GM12878 (cell line): ENCODE data around the gene SPTBN1. TPM values are rescaled to one million over a fixed set of nuclear protein-coding genes. Genes with fewer than 3 reads are reported as not detected.

Experiments used
- CEBPB ChIP-seq, 2 experiments: fragments of 150-350 bp in 1 of 2; IDR thresholded peaks; 2 replicates each; pipeline ENCODE4 v1.6.1; 2012 to 2014; ENCODE audit warnings: low read depth in 2 of 2, low read length in 2 of 2, borderline replicate concordance in 1 of 2, inconsistent platforms in 1 of 2
- E2F4 ChIP-seq: IDR thresholded peaks from 2 replicates; pipeline ENCODE4 v1.6.1; 2012; ENCODE audit warnings: low read depth, low read length, improper control_type of control experiment
- EGR1 ChIP-seq, 2 experiments: IDR thresholded peaks; 1 replicate in 1 of 2; 2 replicates in 1 of 2; pipeline ENCODE4 v1.6.1; 2011 to 2012; ENCODE audit warnings: low read depth in 2 of 2, low read length in 2 of 2, borderline replicate concordance in 1 of 2, mild to moderate bottlenecking in 1 of 2, moderate library complexity in 1 of 2
- ELK1 ChIP-seq: IDR thresholded peaks from 2 replicates; pipeline ENCODE4 v1.6.1; 2012; ENCODE audit warnings: low read depth, low read length, improper control_type of control experiment
- ETV6 ChIP-seq, 2 experiments: fragments of 450-650 bp in 1 of 2; IDR thresholded peaks in 1 of 2; conservative IDR thresholded peaks in 1 of 2; 2 replicates each; pipeline ENCODE4 v1.6.1; 2014; ENCODE audit warnings: antibody characterized with exemption in 1 of 2, borderline replicate concordance in 1 of 2, low read depth in 1 of 2, mild to moderate bottlenecking in 1 of 2, moderate library complexity in 1 of 2
- FOXK2 ChIP-seq: fragments of 450-650 bp; IDR thresholded peaks from 2 replicates; pipeline ENCODE4 v1.6.1; 2017; ENCODE audit warnings: mild to moderate bottlenecking, moderate library complexity
- MEF2B ChIP-seq: fragments of 450-650 bp; IDR thresholded peaks from 2 replicates; pipeline ENCODE4 v1.6.1; 2018; ENCODE audit warnings: mild to moderate bottlenecking, moderate library complexity; ENCODE audit not compliant: partially characterized antibody, poor library complexity, severe bottlenecking
- MTA2 ChIP-seq: fragments of 450-650 bp; IDR thresholded peaks from 2 replicates; pipeline ENCODE4 v1.6.1; 2016; ENCODE audit warnings: low read depth, mild to moderate bottlenecking, moderate library complexity
- MYB ChIP-seq: fragments of 150-350 bp; IDR thresholded peaks from 2 replicates; pipeline ENCODE4 v1.6.1; 2014; ENCODE audit warnings: mild to moderate bottlenecking, low read depth, low read length, borderline replicate concordance
- NR2F1 ChIP-seq: fragments of 450-650 bp; conservative IDR thresholded peaks from 2 replicates; pipeline ENCODE4 v1.6.1; 2017; ENCODE audit warnings: mild to moderate bottlenecking
- RB1 ChIP-seq: fragments of 450-650 bp; formaldehyde crosslinking; IDR thresholded peaks from 2 replicates; pipeline ENCODE4 v1.6.1; 2017; ENCODE audit warnings: mild to moderate bottlenecking, borderline replicate concordance
- SIN3A ChIP-seq: IDR thresholded peaks from 2 replicates; pipeline ENCODE4 v1.6.1; 2012; ENCODE audit warnings: low read depth, low read length, improper control_type of control experiment
- SIX5 ChIP-seq: IDR thresholded peaks from 2 replicates; pipeline ENCODE4 v1.6.1; 2011; ENCODE audit warnings: mild to moderate bottlenecking, low read depth, low read length, moderate library complexity; ENCODE audit not compliant: severe bottlenecking
- SRF ChIP-seq, 2 experiments: IDR thresholded peaks; 2 replicates each; pipeline ENCODE4 v1.6.1; 2011; ENCODE audit warnings: low read depth in 2 of 2, low read length in 2 of 2, mild to moderate bottlenecking in 1 of 2, moderate library complexity in 1 of 2
- TARDBP ChIP-seq: IDR thresholded peaks from 2 replicates; pipeline ENCODE4 v1.6.1; 2016; ENCODE audit warnings: borderline replicate concordance
- ZNF217 ChIP-seq: fragments of 450-650 bp; IDR thresholded peaks from 2 replicates; pipeline ENCODE4 v1.6.1; 2017; ENCODE audit warnings: antibody characterized with exemption, mild to moderate bottlenecking
- polyA plus RNA-seq, 11 experiments: library from polyadenylated mRNA; depleted of rRNA in 4 of 11; unstranded in 6 of 11; stranded (reverse) in 5 of 11; fragments of >200 nt; fragmentation: Nextera tagmentation in 4 of 11; fragmentation: Illumina TruSeq in 1 of 11; extraction: Ambion mirVana in 4 of 11; extraction: Trizol in 1 of 11; gene quantifications; 1 replicate in 1 of 11; 2 replicates in 10 of 11; pipeline versions ENCODE4 v1.2.1 to v1.2.3, GENCODE V29; 2011 to 2016; ENCODE audit warnings: inconsistent platforms in 2 of 11, missing spikeins in 2 of 11, low read depth in 1 of 11
- total RNA-seq, 4 experiments: library from RNA; depleted of rRNA in 3 of 4; stranded (reverse); fragments of >200 nt in 3 of 4; fragmentation: Illumina TruSeq in 1 of 4; extraction: Trizol in 1 of 4; gene quantifications; 2 replicates each; pipeline versions ENCODE4 v1.2.1 to v1.2.3, GENCODE V29; 2013 to 2021
- TF ChIP-seq, protein P1 (sequence below): fragments of 450-650 bp; IDR thresholded peaks from 2 replicates; pipeline ENCODE4 v1.6.1; 2017; ENCODE audit warnings: mild to moderate bottlenecking
- TF ChIP-seq, protein P2 (sequence below): IDR thresholded peaks from 2 replicates; pipeline ENCODE4 v1.6.1; 2012; ENCODE audit warnings: low read length, inconsistent platforms
- TF ChIP-seq, protein P3 (sequence below): fragments of 450-650 bp; formaldehyde crosslinking; IDR thresholded peaks from 2 replicates; pipeline ENCODE4 v1.4.0; 2022; ENCODE audit warnings: mild to moderate bottlenecking, moderate library complexity

The SPTBN1 gene
- total and polyA plus RNA-seq, 10 of the 15 experiments (the other 5 are each of a cell fraction or from before 2014, with no cell fraction given): 20.6 to 154 (median 76.7) TPM

DNA sequence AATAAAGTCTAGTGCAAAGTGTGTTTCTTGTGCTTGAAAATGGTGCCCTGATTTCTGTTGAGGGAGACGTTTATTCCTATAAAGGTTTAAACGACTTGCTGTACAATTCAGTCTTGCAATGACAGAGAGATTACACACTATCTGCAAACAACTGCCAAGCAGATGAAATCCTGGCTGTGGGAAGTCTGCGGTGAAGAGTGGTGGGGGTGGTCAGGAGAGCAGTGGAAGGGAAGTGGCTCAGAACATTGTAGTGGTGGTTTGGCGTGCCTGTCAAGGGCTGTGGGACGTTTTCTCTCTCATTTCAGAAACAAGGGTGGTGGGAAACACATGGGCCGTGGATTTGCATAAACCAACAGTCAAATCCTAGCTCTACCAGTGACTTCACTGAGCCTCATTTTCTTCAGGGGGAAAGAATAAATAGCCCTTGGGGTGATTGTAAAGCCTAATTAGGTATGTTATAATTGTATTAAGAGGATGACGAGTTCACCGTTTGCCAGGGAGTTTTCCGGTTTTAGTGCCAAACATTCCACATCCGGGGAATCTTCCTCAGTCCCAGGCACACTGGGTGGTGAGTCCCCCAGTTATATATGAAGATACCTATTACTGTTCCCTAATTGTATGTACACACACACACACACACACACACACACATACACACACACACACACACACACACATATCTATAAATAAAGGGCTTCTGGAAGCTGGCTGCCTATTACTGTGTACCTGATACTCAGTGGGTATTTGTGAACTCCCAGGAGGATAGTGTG lies 115.0 kb downstream of the SPTBN1 start (continued):
- TF ChIP-seq, protein P1, sequence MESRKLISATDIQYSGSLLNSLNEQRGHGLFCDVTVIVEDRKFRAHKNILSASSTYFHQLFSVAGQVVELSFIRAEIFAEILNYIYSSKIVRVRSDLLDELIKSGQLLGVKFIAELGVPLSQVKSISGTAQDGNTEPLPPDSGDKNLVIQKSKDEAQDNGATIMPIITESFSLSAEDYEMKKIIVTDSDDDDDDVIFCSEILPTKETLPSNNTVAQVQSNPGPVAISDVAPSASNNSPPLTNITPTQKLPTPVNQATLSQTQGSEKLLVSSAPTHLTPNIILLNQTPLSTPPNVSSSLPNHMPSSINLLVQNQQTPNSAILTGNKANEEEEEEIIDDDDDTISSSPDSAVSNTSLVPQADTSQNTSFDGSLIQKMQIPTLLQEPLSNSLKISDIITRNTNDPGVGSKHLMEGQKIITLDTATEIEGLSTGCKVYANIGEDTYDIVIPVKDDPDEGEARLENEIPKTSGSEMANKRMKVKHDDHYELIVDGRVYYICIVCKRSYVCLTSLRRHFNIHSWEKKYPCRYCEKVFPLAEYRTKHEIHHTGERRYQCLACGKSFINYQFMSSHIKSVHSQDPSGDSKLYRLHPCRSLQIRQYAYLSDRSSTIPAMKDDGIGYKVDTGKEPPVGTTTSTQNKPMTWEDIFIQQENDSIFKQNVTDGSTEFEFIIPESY: no peak
- TF ChIP-seq SIN3A: peak; percentile 72; the same call in 1 of the 2 replicates
- peak in 1 of 2 experiments; percentile 71; a peak in 2 of 3 replicates for TF ChIP-seq EGR1 (IDR thresholded peaks at IDR 0.05; ENCODE audit: borderline replicate concordance in 1 of 2, low read depth in 2 of 2, low read length in 2 of 2)
- no peak for TF ChIP-seq ELK1
- TF ChIP-seq, protein P2, sequence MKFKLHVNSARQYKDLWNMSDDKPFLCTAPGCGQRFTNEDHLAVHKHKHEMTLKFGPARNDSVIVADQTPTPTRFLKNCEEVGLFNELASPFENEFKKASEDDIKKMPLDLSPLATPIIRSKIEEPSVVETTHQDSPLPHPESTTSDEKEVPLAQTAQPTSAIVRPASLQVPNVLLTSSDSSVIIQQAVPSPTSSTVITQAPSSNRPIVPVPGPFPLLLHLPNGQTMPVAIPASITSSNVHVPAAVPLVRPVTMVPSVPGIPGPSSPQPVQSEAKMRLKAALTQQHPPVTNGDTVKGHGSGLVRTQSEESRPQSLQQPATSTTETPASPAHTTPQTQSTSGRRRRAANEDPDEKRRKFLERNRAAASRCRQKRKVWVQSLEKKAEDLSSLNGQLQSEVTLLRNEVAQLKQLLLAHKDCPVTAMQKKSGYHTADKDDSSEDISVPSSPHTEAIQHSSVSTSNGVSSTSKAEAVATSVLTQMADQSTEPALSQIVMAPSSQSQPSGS: peak; percentile 98
- TF ChIP-seq ZNF217: no peak; the same call in 1 of the 2 replicates
- no peak for TF ChIP-seq E2F4
- TF ChIP-seq SIX5: no peak
- TF ChIP-seq CEBPB (IDR thresholded peaks at IDR 0.05; ENCODE audit: borderline replicate concordance in 1 of 2, low read depth in 2 of 2, low read length in 2 of 2): no peak
- TF ChIP-seq RB1: no peak
- peak; percentile 92 for TF ChIP-seq MYB
- TF ChIP-seq MTA2: peak; percentile 95
- peak; percentile 93 for TF ChIP-seq MEF2B
- TF ChIP-seq NR2F1: peak; percentile 71; the same call in 1 of the 2 replicates
- peak; percentile 48; the same call in 1 of the 2 replicates for TF ChIP-seq TARDBP
- TF ChIP-seq FOXK2: no peak; the same call in 1 of the 2 replicates
- peak in 1 of 2 experiments; percentile 80; a peak in 2 of 4 replicates for TF ChIP-seq ETV6 (conservative IDR thresholded peaks at IDR 0.05 in 1 of 2, IDR thresholded peaks at IDR 0.05 in 1 of 2; ENCODE audit: borderline replicate concordance in 1 of 2, low read depth in 1 of 2)
- TF ChIP-seq, protein P3, sequence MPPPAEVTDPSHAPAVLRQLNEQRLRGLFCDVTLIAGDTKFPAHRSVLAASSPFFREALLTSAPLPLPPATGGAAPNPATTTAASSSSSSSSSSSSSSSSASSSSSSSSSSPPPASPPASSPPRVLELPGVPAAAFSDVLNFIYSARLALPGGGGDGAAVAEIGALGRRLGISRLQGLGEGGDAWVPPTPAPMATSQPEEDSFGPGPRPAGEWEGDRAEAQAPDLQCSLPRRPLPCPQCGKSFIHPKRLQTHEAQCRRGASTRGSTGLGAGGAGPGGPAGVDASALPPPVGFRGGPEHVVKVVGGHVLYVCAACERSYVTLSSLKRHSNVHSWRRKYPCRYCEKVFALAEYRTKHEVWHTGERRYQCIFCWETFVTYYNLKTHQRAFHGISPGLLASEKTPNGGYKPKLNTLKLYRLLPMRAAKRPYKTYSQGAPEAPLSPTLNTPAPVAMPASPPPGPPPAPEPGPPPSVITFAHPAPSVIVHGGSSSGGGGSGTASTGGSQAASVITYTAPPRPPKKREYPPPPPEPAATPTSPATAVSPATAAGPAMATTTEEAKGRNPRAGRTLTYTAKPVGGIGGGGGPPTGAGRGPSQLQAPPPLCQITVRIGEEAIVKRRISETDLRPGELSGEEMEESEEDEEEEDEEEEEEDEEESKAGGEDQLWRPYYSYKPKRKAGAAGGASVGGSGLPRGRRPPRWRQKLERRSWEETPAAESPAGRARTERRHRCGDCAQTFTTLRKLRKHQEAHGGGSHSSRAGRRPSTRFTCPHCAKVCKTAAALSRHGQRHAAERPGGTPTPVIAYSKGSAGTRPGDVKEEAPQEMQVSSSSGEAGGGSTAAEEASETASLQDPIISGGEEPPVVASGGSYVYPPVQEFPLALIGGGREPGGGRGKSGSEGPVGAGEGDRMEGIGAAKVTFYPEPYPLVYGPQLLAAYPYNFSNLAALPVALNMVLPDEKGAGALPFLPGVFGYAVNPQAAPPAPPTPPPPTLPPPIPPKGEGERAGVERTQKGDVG (CRISPR knock-in tag): no peak
- no peak for TF ChIP-seq SRF (IDR thresholded peaks at IDR 0.05; ENCODE audit: low read depth in 2 of 2, low read length in 2 of 2)
